ENCODE data around the gene ANP32E.

DNA sequence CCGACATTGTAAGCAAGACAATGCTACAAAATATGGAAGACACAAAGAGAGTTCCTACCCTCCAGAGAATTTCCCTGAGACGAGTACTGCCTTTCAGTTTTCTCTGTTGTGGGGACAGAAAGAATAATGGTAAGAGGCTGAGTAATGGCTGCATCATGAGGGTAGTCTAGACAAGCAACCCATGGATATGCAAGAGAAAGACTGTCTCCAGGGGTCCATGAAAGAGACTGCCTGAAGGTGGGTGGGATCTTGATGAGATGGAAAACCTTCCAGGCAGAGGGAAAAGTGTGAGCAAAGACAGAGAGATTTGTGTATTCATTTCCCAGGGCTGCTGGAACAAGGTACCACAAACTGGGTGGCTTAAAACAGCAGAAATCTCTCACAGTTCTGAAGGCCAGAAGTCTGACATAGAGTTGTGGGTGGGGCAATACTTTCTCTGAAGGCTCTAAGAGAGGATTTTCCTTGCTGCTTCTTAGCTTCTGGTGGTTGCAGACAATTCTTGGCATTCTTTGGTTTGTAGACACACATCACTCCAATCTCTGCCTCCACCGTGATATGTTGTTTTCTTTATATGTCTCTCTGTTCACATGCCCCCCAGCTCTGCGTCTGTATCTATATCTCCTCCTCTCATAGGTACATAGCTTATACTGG, 41.4 kb downstream of the ANP32E start:
- TF ChIP-seq, protein P1, sequence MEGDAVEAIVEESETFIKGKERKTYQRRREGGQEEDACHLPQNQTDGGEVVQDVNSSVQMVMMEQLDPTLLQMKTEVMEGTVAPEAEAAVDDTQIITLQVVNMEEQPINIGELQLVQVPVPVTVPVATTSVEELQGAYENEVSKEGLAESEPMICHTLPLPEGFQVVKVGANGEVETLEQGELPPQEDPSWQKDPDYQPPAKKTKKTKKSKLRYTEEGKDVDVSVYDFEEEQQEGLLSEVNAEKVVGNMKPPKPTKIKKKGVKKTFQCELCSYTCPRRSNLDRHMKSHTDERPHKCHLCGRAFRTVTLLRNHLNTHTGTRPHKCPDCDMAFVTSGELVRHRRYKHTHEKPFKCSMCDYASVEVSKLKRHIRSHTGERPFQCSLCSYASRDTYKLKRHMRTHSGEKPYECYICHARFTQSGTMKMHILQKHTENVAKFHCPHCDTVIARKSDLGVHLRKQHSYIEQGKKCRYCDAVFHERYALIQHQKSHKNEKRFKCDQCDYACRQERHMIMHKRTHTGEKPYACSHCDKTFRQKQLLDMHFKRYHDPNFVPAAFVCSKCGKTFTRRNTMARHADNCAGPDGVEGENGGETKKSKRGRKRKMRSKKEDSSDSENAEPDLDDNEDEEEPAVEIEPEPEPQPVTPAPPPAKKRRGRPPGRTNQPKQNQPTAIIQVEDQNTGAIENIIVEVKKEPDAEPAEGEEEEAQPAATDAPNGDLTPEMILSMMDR (IDR thresholded peaks at IDR 0.05), result no peak
- no peak for TF ChIP-seq ZFX (IDR thresholded peaks at IDR 0.05; ENCODE audit: borderline replicate concordance)

Measured in 22Rv1 (cell line).